HL-60 (cell line): ENCODE measurements around the gene ADAM12.
A peak's percentile ranks its signal among the peaks of the same experiment; 100 is the strongest.

Source experiments
- DNase-seq, 2 experiments: peaks; one replicate each; pipeline ENCODE4 v3.0.0-alpha.2; 2010 to 2020; ENCODE audit warnings: low read depth in 1 of 2, low spot score in 1 of 2
- H3K27ac ChIP-seq: fragments of 250-450 bp; sonication (Bioruptor Pico); replicated peaks from 2 replicates; pipeline ENCODE4 v1.5.1; 2020; ENCODE audit warnings: mild to moderate bottlenecking, moderate library complexity
- H3K27me3 ChIP-seq: fragments of 250-450 bp; sonication (Bioruptor Pico); 2 replicates; pipeline ENCODE4 v1.5.1; 2021; ENCODE audit warnings: mild to moderate bottlenecking, moderate library complexity; ENCODE audit not compliant: insufficient read depth, poor library complexity, severe bottlenecking
- H3K4me3 ChIP-seq: replicated peaks from 2 replicates; pipeline ENCODE4 v1.5.1; 2011; ENCODE audit warnings: mild to moderate bottlenecking, control low read depth, low read length; ENCODE audit not compliant: insufficient read depth
- CTCF ChIP-seq: IDR thresholded peaks from one replicate; pipeline ENCODE4 v1.5.1; 2011; ENCODE audit warnings: low read length, control low read depth, inconsistent platforms; ENCODE audit not compliant: insufficient read depth
- GABPA ChIP-seq: IDR thresholded peaks from 2 replicates; pipeline ENCODE4 v1.6.1; 2012; ENCODE audit warnings: low read depth
- POLR2AphosphoS5 ChIP-seq: IDR thresholded peaks from 2 replicates; pipeline ENCODE4 v1.6.1; 2012; ENCODE audit warnings: low read depth
- SPI1 ChIP-seq: IDR thresholded peaks from 2 replicates; pipeline ENCODE4 v1.6.1; 2012; ENCODE audit warnings: low read depth, mild to moderate bottlenecking, borderline replicate concordance
- TF ChIP-seq, protein P1 (sequence below): IDR thresholded peaks from 2 replicates; pipeline ENCODE4 v1.6.1; 2012; ENCODE audit warnings: low read depth; ENCODE audit not compliant: insufficient replicate concordance

ADAM12 gene

GRCh38 chr10:126110489-126111180 is 277.6 kb downstream of the ADAM12 start:
- Histone ChIP-seq H3K27me3 (no peaks in the 10 kb centered on the region), H3K4me3 (no peak overlapping the region), H3K27ac (no peak overlapping the region)
- TF ChIP-seq CTCF (no peak), SPI1 (peak; percentile 31; the same call in 1 of the 2 replicates), GABPA (no peak), POLR2AphosphoS5 (no peak)
- TF ChIP-seq, protein P1, sequence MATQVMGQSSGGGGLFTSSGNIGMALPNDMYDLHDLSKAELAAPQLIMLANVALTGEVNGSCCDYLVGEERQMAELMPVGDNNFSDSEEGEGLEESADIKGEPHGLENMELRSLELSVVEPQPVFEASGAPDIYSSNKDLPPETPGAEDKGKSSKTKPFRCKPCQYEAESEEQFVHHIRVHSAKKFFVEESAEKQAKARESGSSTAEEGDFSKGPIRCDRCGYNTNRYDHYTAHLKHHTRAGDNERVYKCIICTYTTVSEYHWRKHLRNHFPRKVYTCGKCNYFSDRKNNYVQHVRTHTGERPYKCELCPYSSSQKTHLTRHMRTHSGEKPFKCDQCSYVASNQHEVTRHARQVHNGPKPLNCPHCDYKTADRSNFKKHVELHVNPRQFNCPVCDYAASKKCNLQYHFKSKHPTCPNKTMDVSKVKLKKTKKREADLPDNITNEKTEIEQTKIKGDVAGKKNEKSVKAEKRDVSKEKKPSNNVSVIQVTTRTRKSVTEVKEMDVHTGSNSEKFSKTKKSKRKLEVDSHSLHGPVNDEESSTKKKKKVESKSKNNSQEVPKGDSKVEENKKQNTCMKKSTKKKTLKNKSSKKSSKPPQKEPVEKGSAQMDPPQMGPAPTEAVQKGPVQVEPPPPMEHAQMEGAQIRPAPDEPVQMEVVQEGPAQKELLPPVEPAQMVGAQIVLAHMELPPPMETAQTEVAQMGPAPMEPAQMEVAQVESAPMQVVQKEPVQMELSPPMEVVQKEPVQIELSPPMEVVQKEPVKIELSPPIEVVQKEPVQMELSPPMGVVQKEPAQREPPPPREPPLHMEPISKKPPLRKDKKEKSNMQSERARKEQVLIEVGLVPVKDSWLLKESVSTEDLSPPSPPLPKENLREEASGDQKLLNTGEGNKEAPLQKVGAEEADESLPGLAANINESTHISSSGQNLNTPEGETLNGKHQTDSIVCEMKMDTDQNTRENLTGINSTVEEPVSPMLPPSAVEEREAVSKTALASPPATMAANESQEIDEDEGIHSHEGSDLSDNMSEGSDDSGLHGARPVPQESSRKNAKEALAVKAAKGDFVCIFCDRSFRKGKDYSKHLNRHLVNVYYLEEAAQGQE, result no peak
- peak; percentile 25 to 46 for DNase-seq

GRCh38 chr10:126109893-126110292 is 278.4 kb downstream of the ADAM12 start:
- no peak overlapping the region for H3K4me3 ChIP-seq
- H3K27ac ChIP-seq, result no peak overlapping the region
- H3K27me3 ChIP-seq, result no peaks in the 10 kb centered on the region

GRCh38 chr10:126108693-126109092 is 279.6 kb downstream of the ADAM12 start:
- Histone ChIP-seq H3K4me3 (no peak overlapping the region), H3K27me3 (no peaks in the 10 kb centered on the region), H3K27ac (no peak overlapping the region)
- TF ChIP-seq POLR2AphosphoS5, result no peak
- no peak for DNase-seq

More at GRCh38 chr10:126109893-126110292, 278.4 kb downstream of the ADAM12 start:
- no peak for DNase-seq
- no peak for TF ChIP-seq GABPA
- no peak for TF ChIP-seq CTCF
- TF ChIP-seq, protein P1, result no peak
- TF ChIP-seq SPI1, result no peak
- TF ChIP-seq POLR2AphosphoS5, result no peak

DNA sequence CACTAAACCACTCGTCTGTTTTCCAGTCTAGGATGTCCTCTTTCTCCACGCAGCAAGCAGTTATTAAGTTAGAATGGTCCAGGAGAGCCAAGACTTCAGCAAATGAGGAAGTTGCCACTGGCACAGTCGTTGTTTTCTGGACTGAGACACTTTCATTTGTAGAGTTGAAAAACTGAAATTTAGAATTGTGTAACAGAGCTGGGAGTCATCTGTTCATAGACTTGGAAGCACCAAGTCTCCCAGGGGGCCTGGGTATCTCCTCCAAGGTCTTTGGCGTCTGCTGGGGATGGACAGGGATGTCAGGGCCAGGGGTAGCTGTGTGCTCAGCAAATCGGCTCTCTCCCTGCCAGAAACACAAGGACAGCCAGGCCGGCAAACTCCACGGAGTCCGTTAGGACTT is 283.5 kb downstream of the ADAM12 start:
- Histone ChIP-seq H3K27ac (peak overlapping the region; percentile 35), H3K27me3 (no peaks in the 10 kb centered on the region), H3K4me3 (no peak overlapping the region)
- peak; percentile 50 to 68 for DNase-seq
- TF ChIP-seq CTCF (no peak), SPI1 (peak; percentile 53; the same call in 1 of the 2 replicates)
- TF ChIP-seq, protein P1, result no peak
